Thoracic aorta (tissue), 2 donors: ENCODE results near the gene OSBPL5. TPM values are rescaled to one million over a fixed set of nuclear protein-coding genes. Genes with fewer than 3 reads are reported as not detected.
A peak's percentile ranks its signal among the peaks of the same experiment; 100 is the strongest.

Source experiments
- ATAC-seq: fragments of 150-250 bp; one replicate; pipeline ENCODE4 v1.8.0; 2017; ENCODE audit warnings: low read depth; ENCODE audit not compliant: insufficient number of reproducible peaks, low FRiP score
- DNase-seq: peaks from one replicate; pipeline ENCODE4 v3.0.0-alpha.2; 2020; ENCODE audit warnings: low spot score
- H3K27ac ChIP-seq, 2 donors: fragments of 200-600 bp; sonication (generic); 1 replicate in 1 of 2; 2 replicates in 1 of 2; pipeline ENCODE4 v1.5.1; 2016; ENCODE audit warnings: mild to moderate bottlenecking in 2 of 2, moderate library complexity in 2 of 2
- H3K27me3 ChIP-seq: fragments of 200-600 bp; sonication (generic); replicated peaks from 2 replicates; pipeline ENCODE4 v1.6.0; 2016; ENCODE audit warnings: mild to moderate bottlenecking; ENCODE audit not compliant: insufficient read depth
- H3K36me3 ChIP-seq: fragments of 200-600 bp; sonication (generic); one replicate; pipeline ENCODE4 v1.5.1; 2016
- H3K4me1 ChIP-seq, 2 donors: fragments of 200-600 bp; sonication (generic); 1 replicate in 1 of 2; 2 replicates in 1 of 2; pipeline versions ENCODE4 v1.5.1 to v1.6.0; 2016; ENCODE audit warnings: low read depth in 2 of 2, mild to moderate bottlenecking in 1 of 2; ENCODE audit not compliant: control insufficient read depth in 1 of 2
- H3K4me3 ChIP-seq: fragments of 200-600 bp; sonication (generic); 2 replicates; pipeline ENCODE4 v1.5.1; 2016; ENCODE audit warnings: mild to moderate bottlenecking
- H3K9me3 ChIP-seq: fragments of 200-600 bp; sonication (generic); 2 replicates; pipeline ENCODE4 v1.5.1; 2016
- total RNA-seq, 2 donors: library from RNA; depleted of rRNA; stranded (reverse); fragments of >200 nt; gene quantifications; one replicate each; pipeline versions ENCODE4 v1.1.0 to v1.2.3, GENCODE V29; 2016
- TF ChIP-seq, protein P1 (sequence below): fragments of 200-600 bp; sonication (generic); IDR thresholded peaks from one replicate; pipeline ENCODE4 v1.5.1; 2019; ENCODE audit warnings: antibody characterized with exemption

OSBPL5 gene
- total RNA-seq, 2 donors from 2014 or later: 99.9 to 121 TPM

DNA sequence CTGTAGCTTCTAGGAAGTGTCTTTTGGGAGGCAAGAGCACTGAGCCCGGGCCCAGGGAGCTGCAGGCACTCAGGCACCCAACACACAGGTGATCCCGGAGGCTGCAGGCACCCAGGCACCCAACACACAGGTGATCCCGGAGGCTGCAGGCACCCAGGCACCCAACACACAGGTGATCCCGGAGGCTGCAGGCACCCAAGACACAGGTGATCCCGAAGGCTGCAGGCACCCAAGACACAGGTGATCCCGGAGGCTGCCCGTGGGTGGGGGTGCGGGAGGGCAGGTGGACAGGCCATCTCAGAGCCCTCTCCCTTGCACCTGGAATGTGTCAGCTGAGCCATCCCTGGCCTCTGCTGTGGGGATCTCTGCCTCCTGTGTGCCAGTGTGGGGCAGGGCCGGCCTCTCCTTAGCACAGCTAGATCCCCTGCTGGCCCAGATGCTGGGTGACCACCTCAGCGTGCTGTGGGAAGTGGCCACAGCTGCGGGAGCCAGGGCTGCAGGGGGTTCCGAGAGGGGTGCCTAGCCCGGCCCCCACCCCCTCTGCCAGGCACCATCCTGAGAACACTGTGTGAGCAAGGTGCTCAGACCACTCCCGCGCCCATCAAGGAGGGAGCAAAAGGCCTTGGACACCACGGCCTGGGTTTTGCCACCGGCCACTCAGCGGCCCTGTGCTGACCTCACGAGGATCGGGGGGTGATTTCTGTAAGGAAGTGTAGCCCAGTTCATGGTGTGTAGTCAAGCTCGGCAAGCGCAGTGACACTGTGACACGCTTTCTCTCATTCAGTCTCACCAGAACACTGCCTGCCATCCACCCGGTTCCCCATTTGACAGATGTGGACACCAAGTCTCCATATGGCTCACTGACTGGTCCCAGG is 39.3 kb upstream of the OSBPL5 start:
- no peak for ATAC-seq

DNA sequence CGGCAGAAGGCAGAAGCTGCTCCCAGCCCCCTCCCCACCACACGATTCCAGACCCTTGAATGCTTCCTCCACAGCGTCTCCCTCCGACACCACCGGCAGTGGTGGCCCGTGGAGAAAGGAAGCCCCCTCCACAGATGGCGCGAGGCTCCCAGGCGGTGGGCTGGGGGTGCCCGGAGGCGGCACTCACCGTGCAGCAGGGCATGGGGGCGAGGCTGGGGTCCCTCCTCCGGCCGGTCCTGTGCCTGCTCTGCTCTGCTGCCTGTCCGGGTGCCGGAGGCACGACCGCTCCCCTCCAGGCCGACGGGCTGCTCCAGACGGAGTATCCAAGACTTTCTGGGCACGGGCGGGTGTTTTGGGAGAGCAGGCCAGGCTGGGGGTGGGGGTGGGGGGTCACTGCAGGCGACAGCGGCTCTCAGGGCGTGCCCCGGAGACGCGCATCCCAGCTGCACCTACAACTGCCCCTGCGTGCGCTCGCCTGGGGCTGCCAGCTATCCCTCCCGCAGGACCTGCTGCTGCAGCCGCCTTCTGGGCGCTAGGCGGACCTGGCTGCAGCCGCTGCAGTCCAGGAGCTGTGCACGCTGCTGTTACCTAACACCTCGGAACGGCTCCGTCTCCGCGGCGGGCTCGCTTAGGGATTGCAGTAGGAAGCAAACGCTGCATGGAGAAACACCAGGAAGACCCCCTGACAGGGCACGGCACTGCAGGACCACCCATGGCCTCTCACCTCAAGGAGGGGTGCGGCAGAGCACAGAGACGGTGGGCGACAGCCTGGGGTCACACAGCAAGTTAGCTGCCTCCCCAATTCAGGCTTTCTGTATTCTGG is 38.3 kb upstream of the OSBPL5 start:
- Histone ChIP-seq H3K36me3 (no peaks in the 10 kb centered on the region), H3K4me1 (peaks cover 5 to 23% of the 10 kb centered on the region in 2 donors), H3K27ac (no peak overlapping the region), H3K27me3 (no peaks in the 10 kb centered on the region), H3K9me3 (no peaks in the 10 kb centered on the region), H3K4me3 (peak overlapping the region; percentile 38)
- ATAC-seq (no peak), DNase-seq (no peak)
- TF ChIP-seq, protein P1, sequence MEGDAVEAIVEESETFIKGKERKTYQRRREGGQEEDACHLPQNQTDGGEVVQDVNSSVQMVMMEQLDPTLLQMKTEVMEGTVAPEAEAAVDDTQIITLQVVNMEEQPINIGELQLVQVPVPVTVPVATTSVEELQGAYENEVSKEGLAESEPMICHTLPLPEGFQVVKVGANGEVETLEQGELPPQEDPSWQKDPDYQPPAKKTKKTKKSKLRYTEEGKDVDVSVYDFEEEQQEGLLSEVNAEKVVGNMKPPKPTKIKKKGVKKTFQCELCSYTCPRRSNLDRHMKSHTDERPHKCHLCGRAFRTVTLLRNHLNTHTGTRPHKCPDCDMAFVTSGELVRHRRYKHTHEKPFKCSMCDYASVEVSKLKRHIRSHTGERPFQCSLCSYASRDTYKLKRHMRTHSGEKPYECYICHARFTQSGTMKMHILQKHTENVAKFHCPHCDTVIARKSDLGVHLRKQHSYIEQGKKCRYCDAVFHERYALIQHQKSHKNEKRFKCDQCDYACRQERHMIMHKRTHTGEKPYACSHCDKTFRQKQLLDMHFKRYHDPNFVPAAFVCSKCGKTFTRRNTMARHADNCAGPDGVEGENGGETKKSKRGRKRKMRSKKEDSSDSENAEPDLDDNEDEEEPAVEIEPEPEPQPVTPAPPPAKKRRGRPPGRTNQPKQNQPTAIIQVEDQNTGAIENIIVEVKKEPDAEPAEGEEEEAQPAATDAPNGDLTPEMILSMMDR: no peak

More for the DNA sequence above, 39.3 kb upstream of the OSBPL5 start:
- H3K27me3 ChIP-seq: no peaks in the 10 kb centered on the region
- no peaks in the 10 kb centered on the region for H3K36me3 ChIP-seq
- H3K4me1 ChIP-seq: peaks cover 5 to 23% of the 10 kb centered on the region in 2 donors
- H3K4me3 ChIP-seq: no peak overlapping the region
- H3K9me3 ChIP-seq: no peaks in the 10 kb centered on the region
- DNase-seq: no peak
- TF ChIP-seq, protein P1: no peak
- no peak overlapping the region for H3K27ac ChIP-seq

DNA sequence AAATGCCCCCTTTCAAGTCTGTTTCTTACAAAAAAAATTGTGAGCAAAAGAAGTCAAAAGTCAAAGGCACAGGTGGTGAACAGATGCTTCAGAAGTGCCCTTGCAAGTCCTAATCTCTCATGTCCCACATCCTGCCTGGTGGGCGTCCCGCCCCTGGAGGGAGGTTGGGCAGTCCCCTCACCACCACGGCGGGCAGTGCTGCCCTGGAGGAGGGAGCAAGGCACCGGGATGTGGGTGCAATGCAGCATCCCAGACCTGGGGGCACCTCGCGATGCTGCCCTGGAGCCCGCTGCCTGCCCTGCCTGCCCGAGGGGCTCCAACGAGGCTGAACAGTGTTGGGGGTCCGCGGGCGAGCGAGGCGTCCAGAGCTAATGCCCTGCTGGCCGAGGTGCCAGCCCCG is 37.6 kb upstream of the OSBPL5 start:
- TF ChIP-seq, protein P1: no peak
- H3K36me3 ChIP-seq: no peaks in the 10 kb centered on the region
- H3K4me1 ChIP-seq: peaks cover 5 to 23% of the 10 kb centered on the region in 2 donors
- no peak overlapping the region for H3K4me3 ChIP-seq
- ATAC-seq: no peak
- no peaks in the 10 kb centered on the region for H3K27me3 ChIP-seq
- DNase-seq: no peak
- H3K27ac ChIP-seq: no peak overlapping the region
- H3K9me3 ChIP-seq: no peaks in the 10 kb centered on the region

DNA sequence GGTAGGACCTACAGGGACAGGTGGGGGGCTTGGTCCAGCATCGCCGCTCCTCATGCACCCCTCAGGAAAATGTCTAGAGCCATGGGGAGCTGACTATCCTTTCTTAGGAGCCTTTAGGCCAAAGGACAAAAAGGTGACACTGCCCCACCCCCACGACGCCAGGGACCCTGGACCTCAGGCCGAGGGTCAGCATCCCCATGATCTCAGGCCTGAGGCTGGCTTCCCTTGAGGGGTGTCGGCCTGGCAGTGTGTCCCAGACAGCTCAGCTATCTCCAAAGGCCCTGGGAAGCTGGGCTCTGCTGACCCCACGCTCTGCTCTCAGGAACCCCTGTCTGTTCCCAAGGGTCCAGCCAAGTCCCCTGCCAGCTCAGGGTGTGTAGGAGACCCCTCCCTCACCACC is 37.2 kb upstream of the OSBPL5 start:
- Histone ChIP-seq H3K27me3 (no peaks in the 10 kb centered on the region), H3K27ac (no peak overlapping the region), H3K9me3 (no peaks in the 10 kb centered on the region), H3K4me1 (peaks cover 5 to 23% of the 10 kb centered on the region in 2 donors), H3K36me3 (no peaks in the 10 kb centered on the region), H3K4me3 (no peak overlapping the region)
- ATAC-seq (no peak), DNase-seq (no peak)
- TF ChIP-seq, protein P1: no peak

DNA sequence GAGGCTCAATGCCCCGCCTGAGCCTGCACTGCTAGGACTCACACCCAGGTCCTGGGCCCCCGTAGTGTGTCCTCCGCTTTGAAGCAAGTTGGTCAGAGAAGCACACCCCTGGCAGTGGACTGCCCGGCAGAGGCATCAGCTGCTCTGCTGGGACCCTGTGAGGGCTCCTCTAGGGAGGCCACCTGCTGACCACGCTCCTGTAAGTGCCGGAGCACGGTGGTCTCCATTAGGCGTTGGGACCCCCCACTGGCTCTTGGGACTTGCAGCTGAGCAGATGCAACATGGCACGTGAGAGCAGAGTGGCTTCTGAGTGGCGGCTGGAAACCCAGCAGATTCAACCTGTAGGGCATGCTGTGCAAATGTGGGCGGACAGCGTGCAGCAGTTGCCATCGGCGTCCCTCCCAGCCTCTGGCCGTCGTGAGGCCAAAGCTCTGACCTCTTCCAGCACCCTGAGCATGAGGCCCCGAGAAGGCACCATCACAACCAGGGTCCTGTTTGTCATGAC is 36.6 kb upstream of the OSBPL5 start:
- H3K4me1 ChIP-seq: peaks cover 5 to 23% of the 10 kb centered on the region in 2 donors
- H3K4me3 ChIP-seq: no peak overlapping the region
- ATAC-seq: no peak
- no peaks in the 10 kb centered on the region for H3K9me3 ChIP-seq
- H3K27me3 ChIP-seq: no peaks in the 10 kb centered on the region
- no peaks in the 10 kb centered on the region for H3K36me3 ChIP-seq
- TF ChIP-seq, protein P1: no peak
- H3K27ac ChIP-seq: no peak overlapping the region
- DNase-seq: no peak
